Adrenal gland (tissue), 12 donors: ENCODE data around the gene DMAC2L. TPM values are rescaled to one million over a fixed set of nuclear protein-coding genes. Genes with fewer than 3 reads are reported as not detected.

ENCODE experiments used
- DNase-seq, 7 donors: peaks; one replicate each; pipeline ENCODE4 v3.0.0-alpha.2; 2019 to 2020
- H3K27ac ChIP-seq, 5 donors: fragments of 200-600 bp; sonication (generic) in 4 of 5; 1 replicate in 3 of 5; 2 replicates in 2 of 5; pipeline versions ENCODE4 v1.5.1 to v1.8.0; 2016 to 2020; ENCODE audit warnings: mild to moderate bottlenecking in 1 of 5
- H3K27me3 ChIP-seq: fragments of 200-600 bp; 2 replicates; pipeline ENCODE4 v1.8.0; 2021
- H3K36me3 ChIP-seq, 2 donors: fragments of 200-600 bp; replicated peaks in 1 of 2; 1 replicate in 1 of 2; 2 replicates in 1 of 2; pipeline versions ENCODE4 v1.5.1 to v1.8.0; 2018 to 2022
- H3K4me1 ChIP-seq, 2 donors: fragments of 200-600 bp; replicated peaks in 1 of 2; 1 replicate in 1 of 2; 2 replicates in 1 of 2; pipeline versions ENCODE4 v1.5.1 to v1.8.0; 2018 to 2021
- H3K4me3 ChIP-seq, 4 donors: fragments of 200-600 bp; sonication (generic) in 3 of 4; one replicate each; pipeline ENCODE4 v1.5.1; 2016 to 2018
- H3K9me3 ChIP-seq, 3 donors: fragments of 200-600 bp; sonication (generic) in 1 of 3; replicated peaks in 1 of 3; 1 replicate in 2 of 3; 2 replicates in 1 of 3; pipeline versions ENCODE4 v1.5.1 to v1.8.0; 2016 to 2021
- CTCF ChIP-seq, 6 experiments: fragments of 450-650 bp in 4 of 6; fragments of 200-600 bp in 2 of 6; sonication (generic) in 1 of 6; IDR thresholded peaks; 1 replicate in 5 of 6; 2 replicates in 1 of 6; pipeline versions ENCODE4 v1.5.1 to v1.8.0; 2016 to 2021; ENCODE audit warnings: antibody characterized with exemption in 6 of 6, mild to moderate bottlenecking in 2 of 6, moderate library complexity in 1 of 6
- POLR2A ChIP-seq, 2 donors: fragments of 450-650 bp; IDR thresholded peaks; one replicate each; pipeline ENCODE4 v1.6.1; 2017; ENCODE audit warnings: antibody characterized with exemption in 2 of 2, mild to moderate bottlenecking in 2 of 2, moderate library complexity in 1 of 2
- WGBS, 4 donors: extraction: QIAGEN DNeasy Blood & Tissue Kit in 2 of 4; methylation state at CpG; one replicate each; pipeline versions ENCODE4 v1.1.5 to v1.1.7; 2013 to 2017; 5-methylcytosine and 5-hydroxymethylcytosine counted together
- intact Hi-C, 2 donors: fragments of 100-400 bp; cut with DNase I; formaldehyde crosslinking; loops; one replicate each; pipeline versions ENCODE4 v1.14.1 to v1.15.0; 2022 to 2023
- polyA plus RNA-seq, 3 donors: library from polyadenylated mRNA; stranded (reverse); fragments of 200-250 nt in 2 of 3; fragments of 350-450 nt in 1 of 3; fragmentation: Illumina TruSeq in 1 of 3; extraction: RNeasy Lipid Tissue Mini Kit (QIAGEN cat#74804) in 1 of 3; gene quantifications; one replicate each; pipeline ENCODE4 v1.2.3, GENCODE V29; 2013 to 2014
- total RNA-seq, 9 donors: library from RNA; depleted of rRNA in 4 of 9; stranded (reverse); fragments of >200 nt in 4 of 9; fragments of 120-200 nt in 1 of 9; fragmentation: NEBNext Ultra II Directional in 1 of 9; extraction: Animal tissue kit (Norgen Biotek cat#: 25700) in 1 of 9; gene quantifications; one replicate each; pipeline versions ENCODE4 v1.1.0 to v1.2.4, GENCODE V29; 2013 to 2023
- donor health status: healthy with polysubstance abuse.
- donor health status: Bipolar disorder and iron deficiency.
- donor health status: DM: yes; HTN: yes; CAD: no.
- donor health status: DM: no; HTN: no; CAD: no.
- donor health status: DM: no; HTN: no; CAD: no.
- donor health status: DM: yes; HTN: yes; CAD: no.

Gene DMAC2L
- total and polyA plus RNA-seq, 12 donors, result 4.8 to 19.9 (median 12.9) TPM

- intact Hi-C loops, result no loop called here
- H3K27ac ChIP-seq, result no peak overlapping the region
Measured at GRCh38 chr14:50265029-50265428, 47.1 kb upstream of the DMAC2L start.

GRCh38 chr14:50270932-50271331, 41.2 kb upstream of the DMAC2L start:
- WGBS, 4 donors, result 84 to 91% (median 89%) methylated on average over 6 of the region's 6 CpGs
- TF ChIP-seq CTCF (IDR thresholded peaks at IDR 0.05), result no peak
- no peak for TF ChIP-seq POLR2A (IDR thresholded peaks at IDR 0.05)

More at GRCh38 chr14:50265029-50265428, 47.1 kb upstream of the DMAC2L start:
- Histone ChIP-seq H3K4me1 (no peaks in the 10 kb centered on the region), H3K4me3 (no peak overlapping the region), H3K27me3 (no peaks in the 10 kb centered on the region), H3K9me3 (no peaks in the 10 kb centered on the region), H3K36me3 (no peaks in the 10 kb centered on the region)
- no peak for DNase-seq
- TF ChIP-seq POLR2A (IDR thresholded peaks at IDR 0.05) (no peak), CTCF (IDR thresholded peaks at IDR 0.05) (no peak)

DNA sequence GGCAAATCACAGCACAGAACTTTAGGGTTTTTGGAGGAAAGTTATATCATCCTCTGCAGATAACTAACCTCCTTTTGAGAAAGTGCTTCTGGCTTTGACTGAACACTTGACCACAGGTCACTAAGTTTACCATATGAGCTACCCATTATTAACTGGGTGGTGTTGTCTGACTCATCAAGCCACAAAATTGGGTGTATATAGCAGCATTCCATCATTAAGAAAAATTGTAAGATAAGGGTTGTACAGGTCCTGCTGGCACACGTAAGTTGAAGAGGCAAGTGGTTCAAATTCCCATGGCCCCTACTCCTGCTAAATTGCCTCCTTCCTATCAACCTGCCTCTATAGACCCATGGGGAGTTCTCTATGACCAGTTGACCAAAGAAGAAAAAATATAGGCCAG, 39.6 kb upstream of the DMAC2L start:
- no peaks in the 10 kb centered on the region for H3K36me3 ChIP-seq
- H3K27me3 ChIP-seq, result no peaks in the 10 kb centered on the region
- 87 to 100% (median 91%) methylated on average over 1 of the region's 1 CpG for WGBS, 4 donors
- H3K4me1 ChIP-seq, result no peaks in the 10 kb centered on the region
- intact Hi-C loops, result no loop called here
- TF ChIP-seq POLR2A (IDR thresholded peaks at IDR 0.05) (no peak), CTCF (IDR thresholded peaks at IDR 0.05) (no peak)
- H3K4me3 ChIP-seq, result no peak overlapping the region
- H3K27ac ChIP-seq, result no peak overlapping the region
- DNase-seq, result no peak
- H3K9me3 ChIP-seq, result no peaks in the 10 kb centered on the region

More at GRCh38 chr14:50270932-50271331, 41.2 kb upstream of the DMAC2L start:
- Histone ChIP-seq H3K4me3 (no peak overlapping the region), H3K36me3 (no peaks in the 10 kb centered on the region), H3K27ac (no peak overlapping the region), H3K4me1 (no peaks in the 10 kb centered on the region), H3K27me3 (no peaks in the 10 kb centered on the region), H3K9me3 (no peaks in the 10 kb centered on the region)
- DNase-seq, result no peak
- intact Hi-C loops, result no loop called here

DNA sequence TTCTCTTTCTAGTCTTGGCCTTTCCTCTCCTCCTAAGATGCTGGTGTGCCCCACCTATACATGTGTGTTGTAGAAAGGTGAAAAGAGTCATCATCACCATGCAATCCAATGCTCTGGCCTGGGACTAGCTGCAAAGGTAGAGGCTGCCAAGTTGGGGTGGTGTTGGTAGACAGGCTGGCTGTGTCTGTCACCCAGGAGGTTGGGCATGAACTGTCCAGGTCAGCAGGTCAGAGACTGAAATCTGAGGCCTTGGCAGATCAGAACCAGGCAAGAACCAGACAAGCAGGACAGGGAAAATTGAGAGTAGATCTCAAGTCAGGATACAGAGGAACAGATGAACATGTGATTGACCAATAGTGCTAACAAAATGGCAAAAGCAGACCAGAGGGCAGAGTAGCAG, 26.3 kb upstream of the DMAC2L start:
- Histone ChIP-seq H3K4me1 (no peaks in the 10 kb centered on the region), H3K27me3 (no peaks in the 10 kb centered on the region), H3K4me3 (no peak overlapping the region), H3K9me3 (no peaks in the 10 kb centered on the region), H3K27ac (no peak overlapping the region), H3K36me3 (no peaks in the 10 kb centered on the region)
- intact Hi-C loops, result no loop called here
- no peak for TF ChIP-seq POLR2A (IDR thresholded peaks at IDR 0.05)
- DNase-seq, result no peak

GRCh38 chr14:50288146-50288545, 24.0 kb upstream of the DMAC2L start:
- intact Hi-C loops, result no loop called here
- Histone ChIP-seq H3K27ac (no peak overlapping the region), H3K27me3 (no peaks in the 10 kb centered on the region), H3K4me3 (no peak overlapping the region), H3K4me1 (no peaks in the 10 kb centered on the region), H3K36me3 (no peaks in the 10 kb centered on the region), H3K9me3 (no peaks in the 10 kb centered on the region)
- whole genome bisulfite sequencing, 4 donors, result 93 to 98% (median 95%) methylated on average over 5 of the region's 5 CpGs
- DNase-seq, result no peak
- no peak for TF ChIP-seq POLR2A (IDR thresholded peaks at IDR 0.05)
- TF ChIP-seq CTCF (IDR thresholded peaks at IDR 0.05), result no peak
